Measurements from ENCODE around the gene SLC13A3.

DNA sequence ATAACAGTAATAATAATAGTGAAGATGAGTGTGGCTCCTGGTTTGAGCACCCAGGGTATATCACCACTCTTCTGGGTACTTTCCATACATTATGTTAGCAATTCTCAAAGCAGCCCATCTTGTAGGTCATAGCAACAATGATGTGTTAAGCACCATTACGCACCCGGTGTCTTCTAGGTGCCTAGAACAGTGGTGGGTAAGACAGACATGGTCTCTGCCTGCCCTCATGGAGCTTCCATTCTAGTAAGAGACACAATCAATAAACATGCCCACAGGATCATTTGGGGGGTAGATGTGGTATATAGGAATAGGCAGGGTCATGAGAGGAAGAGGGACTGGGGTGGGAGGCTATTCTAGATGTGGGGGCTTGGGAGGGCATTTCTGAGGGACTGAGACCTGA, 79.8 kb downstream of the SLC13A3 start:
- TF ChIP-seq CTCF (IDR thresholded peaks at IDR 0.05; ENCODE audit: insufficient read depth, low read depth, low read length) (no peak), EZH2 (IDR thresholded peaks at IDR 0.05; ENCODE audit: insufficient read depth, low read length) (no peak)

Measured in astrocyte (in vitro differentiated cells and primary cell).